Liver (tissue), 9 donors: ENCODE data around the gene GEMIN2. TPM values are rescaled to one million over a fixed set of nuclear protein-coding genes. Genes with fewer than 3 reads are reported as not detected.

ENCODE experiments used
- DNase-seq: peaks from one replicate; pipeline ENCODE4 v3.0.0-alpha.2; 2017; ENCODE audit warnings: low spot score
- H3K27ac ChIP-seq, 2 donors: one replicate each; pipeline ENCODE4 v1.7.0; 2013; ENCODE audit warnings: inconsistent platforms in 2 of 2, low read length in 2 of 2, control low read depth in 1 of 2, low read depth in 1 of 2, mild to moderate bottlenecking in 1 of 2
- H3K27me3 ChIP-seq, 4 donors: one replicate each; pipeline versions ENCODE4 v1.6.1 to v1.7.0; 2013; ENCODE audit warnings: low read length in 3 of 4, inconsistent platforms in 1 of 4, mild to moderate bottlenecking in 1 of 4, moderate library complexity in 1 of 4; ENCODE audit not compliant: control insufficient read depth in 4 of 4, insufficient read depth in 4 of 4
- H3K36me3 ChIP-seq, 4 donors: one replicate each; pipeline versions ENCODE4 v1.6.1 to v1.7.0; 2013; ENCODE audit warnings: low read length in 3 of 4, mild to moderate bottlenecking in 3 of 4, low read depth in 1 of 4, moderate library complexity in 1 of 4; ENCODE audit not compliant: control insufficient read depth in 4 of 4, insufficient read depth in 3 of 4
- H3K4me1 ChIP-seq, 4 donors: one replicate each; pipeline versions ENCODE4 v1.6.1 to v1.7.0; 2013; ENCODE audit warnings: low read length in 3 of 4, mild to moderate bottlenecking in 3 of 4, moderate library complexity in 1 of 4; ENCODE audit not compliant: control insufficient read depth in 4 of 4, insufficient read depth in 4 of 4
- H3K4me3 ChIP-seq, 3 donors: one replicate each; pipeline versions ENCODE4 v1.6.1 to v1.7.0; 2013; ENCODE audit warnings: low read length in 3 of 3, control low read depth in 1 of 3, low read depth in 1 of 3, mild to moderate bottlenecking in 1 of 3
- H3K9ac ChIP-seq, 2 donors: one replicate each; pipeline ENCODE4 v1.7.0; 2013; ENCODE audit warnings: low read length in 2 of 2, mild to moderate bottlenecking in 2 of 2, moderate library complexity in 2 of 2, control low read depth in 1 of 2, low read depth in 1 of 2
- H3K9me3 ChIP-seq, 4 donors: one replicate each; pipeline versions ENCODE4 v1.6.1 to v1.7.0; 2013; ENCODE audit warnings: low read length in 3 of 4; ENCODE audit not compliant: control insufficient read depth in 4 of 4
- ATF3 ChIP-seq: IDR thresholded peaks from 2 replicates; pipeline ENCODE4 v1.6.1; 2016; ENCODE audit warnings: antibody characterized with exemption
- FOXA1 ChIP-seq: IDR thresholded peaks from 2 replicates; pipeline ENCODE4 v1.6.1; 2016; ENCODE audit warnings: antibody characterized with exemption
- GABPA ChIP-seq, 2 donors: IDR thresholded peaks in 1 of 2; conservative IDR thresholded peaks in 1 of 2; 2 replicates each; pipeline ENCODE4 v1.6.1; 2016; ENCODE audit warnings: antibody characterized with exemption in 2 of 2, mild to moderate bottlenecking in 1 of 2, moderate library complexity in 1 of 2
- MAX ChIP-seq: IDR thresholded peaks from 2 replicates; pipeline ENCODE4 v1.6.1; 2016; ENCODE audit warnings: antibody characterized with exemption
- NR2F2 ChIP-seq: IDR thresholded peaks from 2 replicates; pipeline ENCODE4 v1.6.1; 2016; ENCODE audit warnings: antibody characterized with exemption
- RAD21 ChIP-seq, 2 donors: IDR thresholded peaks; 2 replicates each; pipeline ENCODE4 v1.6.1; 2016; ENCODE audit warnings: antibody characterized with exemption in 2 of 2, mild to moderate bottlenecking in 2 of 2
- RXRA ChIP-seq, 2 donors: IDR thresholded peaks; 2 replicates each; pipeline ENCODE4 v1.6.1; 2017 to 2018; ENCODE audit warnings: antibody characterized with exemption in 2 of 2, mild to moderate bottlenecking in 1 of 2
- SP1 ChIP-seq: IDR thresholded peaks from 2 replicates; pipeline ENCODE4 v1.6.1; 2018; ENCODE audit warnings: antibody characterized with exemption, mild to moderate bottlenecking
- YY1 ChIP-seq: IDR thresholded peaks from 2 replicates; pipeline ENCODE4 v1.6.1; 2016; ENCODE audit warnings: antibody characterized with exemption, mild to moderate bottlenecking
- WGBS: extraction: QIAGEN DNeasy Blood & Tissue Kit; methylation state at CpG from one replicate; pipeline ENCODE4 v1.1.7; 2013; 5-methylcytosine and 5-hydroxymethylcytosine counted together
- polyA plus RNA-seq, 2 donors: library from polyadenylated mRNA; stranded (reverse) in 1 of 2; unstranded in 1 of 2; fragments of 200-250 nt in 1 of 2; fragments of >200 nt in 1 of 2; fragmentation: Nextera tagmentation in 1 of 2; extraction: Ambion mirVana in 1 of 2; gene quantifications; one replicate each; pipeline versions ENCODE4 v1.2.1 to v1.2.3, GENCODE V29; 2013 to 2015
- total RNA-seq, 2 donors: library from RNA; depleted of rRNA; stranded (reverse); fragments of >200 nt; gene quantifications; one replicate each; pipeline ENCODE4 v1.2.3, GENCODE V29; 2014
- TF ChIP-seq, protein P1 (sequence below): fragments of 150-350 bp; IDR thresholded peaks from 2 replicates; pipeline ENCODE4 v1.5.1; 2017; ENCODE audit warnings: improper control_type of control experiment, low read depth, low read length; ENCODE audit not compliant: missing input control
- TF ChIP-seq, protein P2 (sequence below): IDR thresholded peaks from 2 replicates; pipeline ENCODE4 v1.6.1; 2016; ENCODE audit warnings: antibody characterized with exemption
- donor health status: healthy.
- donor health status: healthy.
- donor health status: healthy.
- donor health status: healthy.
- donor health status: healthy.

Gene GEMIN2
- total and polyA plus RNA-seq, 4 donors: 2.8 to 9.0 (median 4.5) TPM

DNA sequence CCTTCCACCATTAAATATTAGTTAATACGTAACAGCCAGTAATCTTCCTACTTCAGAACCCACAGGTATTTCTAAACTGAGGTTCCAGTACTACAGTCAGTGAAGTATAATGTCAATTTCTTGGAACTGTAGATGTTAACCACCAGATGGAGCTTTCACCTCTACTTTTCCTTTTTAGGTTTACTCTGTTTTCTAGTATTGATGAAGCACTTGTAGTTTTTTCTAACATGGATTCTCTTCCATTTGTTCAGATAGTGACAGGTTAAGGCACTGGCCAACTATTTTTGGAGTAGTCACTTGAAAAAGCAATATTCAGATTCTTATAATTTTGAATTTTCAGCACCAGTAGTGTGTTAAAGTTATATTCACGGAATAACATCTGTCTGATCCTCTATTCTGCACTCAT lies 6.5 kb upstream of the GEMIN2 start:
- Histone ChIP-seq H3K36me3 (no peaks in the 10 kb centered on the region), H3K27me3 (no peaks in the 10 kb centered on the region), H3K9me3 (no peaks in the 10 kb centered on the region), H3K4me3 (no peak overlapping the region), H3K4me1 (peaks cover 3 to 8% (median 6%) of the 10 kb centered on the region in 4 donors), H3K9ac (no peak overlapping the region), H3K27ac (no peak overlapping the region)
- TF ChIP-seq, protein P1, sequence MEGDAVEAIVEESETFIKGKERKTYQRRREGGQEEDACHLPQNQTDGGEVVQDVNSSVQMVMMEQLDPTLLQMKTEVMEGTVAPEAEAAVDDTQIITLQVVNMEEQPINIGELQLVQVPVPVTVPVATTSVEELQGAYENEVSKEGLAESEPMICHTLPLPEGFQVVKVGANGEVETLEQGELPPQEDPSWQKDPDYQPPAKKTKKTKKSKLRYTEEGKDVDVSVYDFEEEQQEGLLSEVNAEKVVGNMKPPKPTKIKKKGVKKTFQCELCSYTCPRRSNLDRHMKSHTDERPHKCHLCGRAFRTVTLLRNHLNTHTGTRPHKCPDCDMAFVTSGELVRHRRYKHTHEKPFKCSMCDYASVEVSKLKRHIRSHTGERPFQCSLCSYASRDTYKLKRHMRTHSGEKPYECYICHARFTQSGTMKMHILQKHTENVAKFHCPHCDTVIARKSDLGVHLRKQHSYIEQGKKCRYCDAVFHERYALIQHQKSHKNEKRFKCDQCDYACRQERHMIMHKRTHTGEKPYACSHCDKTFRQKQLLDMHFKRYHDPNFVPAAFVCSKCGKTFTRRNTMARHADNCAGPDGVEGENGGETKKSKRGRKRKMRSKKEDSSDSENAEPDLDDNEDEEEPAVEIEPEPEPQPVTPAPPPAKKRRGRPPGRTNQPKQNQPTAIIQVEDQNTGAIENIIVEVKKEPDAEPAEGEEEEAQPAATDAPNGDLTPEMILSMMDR: peak; percentile 48
- TF ChIP-seq SP1 (no peak), ATF3 (no peak), YY1 (no peak), RAD21 (IDR thresholded peaks at IDR 0.05) (peak; percentile 81 to 84), GABPA (IDR thresholded peaks at IDR 0.05 in 1 of 2, conservative IDR thresholded peaks at IDR 0.05 in 1 of 2) (no peak), RXRA (IDR thresholded peaks at IDR 0.05) (no peak), NR2F2 (no peak)
- 60% methylated on average over 2 of the region's 2 CpGs for WGBS
- DNase-seq: no peak

GRCh38 chr14:39108791-39109190 lies 5.3 kb upstream of the GEMIN2 start:
- Histone ChIP-seq H3K9me3 (no peaks in the 10 kb centered on the region), H3K27me3 (no peaks in the 10 kb centered on the region), H3K36me3 (no peaks in the 10 kb centered on the region), H3K27ac (no peak overlapping the region), H3K4me3 (no peak overlapping the region), H3K4me1 (peaks cover 2 to 7% (median 3%) of the 10 kb centered on the region in 4 donors), H3K9ac (no peak overlapping the region)
- no peak for TF ChIP-seq RAD21 (IDR thresholded peaks at IDR 0.05)
- no peak for TF ChIP-seq FOXA1
- DNase-seq: no peak
- WGBS: 88% methylated on average over 3 of the region's 3 CpGs

GRCh38 chr14:39109893-39110715 lies 4.0 kb upstream of the GEMIN2 start:
- 83% methylated on average over 12 of the region's 12 CpGs for WGBS

More at GRCh38 chr14:39109893-39110715, 4.0 kb upstream of the GEMIN2 start:
- Histone ChIP-seq H3K9ac (no peak overlapping the region), H3K27me3 (no peaks in the 10 kb centered on the region), H3K9me3 (no peaks in the 10 kb centered on the region), H3K27ac (no peak overlapping the region), H3K4me1 (peaks cover 0 to 12% (median 6%) of the 10 kb centered on the region in 4 donors), H3K4me3 (no peak overlapping the region), H3K36me3 (no peaks in the 10 kb centered on the region)
- no peak for TF ChIP-seq MAX
- TF ChIP-seq, protein P2, sequence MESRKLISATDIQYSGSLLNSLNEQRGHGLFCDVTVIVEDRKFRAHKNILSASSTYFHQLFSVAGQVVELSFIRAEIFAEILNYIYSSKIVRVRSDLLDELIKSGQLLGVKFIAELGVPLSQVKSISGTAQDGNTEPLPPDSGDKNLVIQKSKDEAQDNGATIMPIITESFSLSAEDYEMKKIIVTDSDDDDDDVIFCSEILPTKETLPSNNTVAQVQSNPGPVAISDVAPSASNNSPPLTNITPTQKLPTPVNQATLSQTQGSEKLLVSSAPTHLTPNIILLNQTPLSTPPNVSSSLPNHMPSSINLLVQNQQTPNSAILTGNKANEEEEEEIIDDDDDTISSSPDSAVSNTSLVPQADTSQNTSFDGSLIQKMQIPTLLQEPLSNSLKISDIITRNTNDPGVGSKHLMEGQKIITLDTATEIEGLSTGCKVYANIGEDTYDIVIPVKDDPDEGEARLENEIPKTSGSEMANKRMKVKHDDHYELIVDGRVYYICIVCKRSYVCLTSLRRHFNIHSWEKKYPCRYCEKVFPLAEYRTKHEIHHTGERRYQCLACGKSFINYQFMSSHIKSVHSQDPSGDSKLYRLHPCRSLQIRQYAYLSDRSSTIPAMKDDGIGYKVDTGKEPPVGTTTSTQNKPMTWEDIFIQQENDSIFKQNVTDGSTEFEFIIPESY: no peak
- TF ChIP-seq, protein P1: no peak
- DNase-seq: no peak
